Measurements from ENCODE around the gene NEB.
"Not testable (repeated sequence)": the region's sequence is repeated elsewhere in the genome, so short reads cannot be mapped to it uniquely, and the experiment has no call there.

The NEB gene

DNA sequence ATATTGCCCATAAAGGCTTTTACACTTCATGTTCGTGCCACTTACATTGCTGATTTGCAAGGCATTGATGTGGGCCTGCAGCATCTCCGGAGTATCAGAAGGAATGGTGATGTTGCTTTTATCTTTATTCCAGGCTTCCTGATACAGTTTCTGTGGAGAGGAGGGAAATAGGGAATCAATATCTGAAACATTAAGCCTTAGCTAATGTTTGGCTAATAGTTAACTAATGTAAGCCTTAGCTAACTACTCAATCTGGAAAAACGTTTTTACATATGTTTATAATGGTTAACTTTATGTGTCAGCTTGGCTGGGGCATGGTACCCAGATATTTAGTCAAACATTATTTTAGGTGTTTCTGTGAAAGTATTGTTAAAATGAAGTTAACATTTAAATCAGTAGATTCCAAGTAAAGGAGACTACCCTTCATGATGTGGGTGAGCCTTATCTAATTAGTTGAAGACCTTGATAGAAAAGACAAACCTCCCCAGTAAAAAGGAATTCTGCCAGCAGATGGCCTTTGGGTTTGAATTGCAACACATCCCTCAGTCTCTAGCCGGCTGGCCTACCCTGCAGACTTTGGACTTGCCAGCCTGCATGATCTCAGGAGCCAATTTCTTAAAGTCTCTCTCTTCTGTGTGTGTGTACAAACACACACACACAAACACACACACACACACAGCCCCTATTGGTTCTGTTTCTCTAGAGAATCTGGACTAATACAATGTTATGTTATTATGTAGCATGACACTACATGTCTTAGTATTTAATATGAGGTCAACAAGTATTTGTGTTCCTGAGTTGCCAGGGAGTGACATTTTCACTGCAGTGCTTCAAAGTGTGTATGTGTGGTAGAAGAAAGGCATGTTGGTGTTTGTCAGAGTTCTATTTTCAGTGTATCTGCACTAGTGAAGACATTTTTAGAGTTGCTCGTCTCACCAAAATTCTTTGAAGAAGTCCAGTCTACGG lies 126.5 kb downstream of the NEB start:
- not testable (repeated sequence) for DNase-seq

DNA sequence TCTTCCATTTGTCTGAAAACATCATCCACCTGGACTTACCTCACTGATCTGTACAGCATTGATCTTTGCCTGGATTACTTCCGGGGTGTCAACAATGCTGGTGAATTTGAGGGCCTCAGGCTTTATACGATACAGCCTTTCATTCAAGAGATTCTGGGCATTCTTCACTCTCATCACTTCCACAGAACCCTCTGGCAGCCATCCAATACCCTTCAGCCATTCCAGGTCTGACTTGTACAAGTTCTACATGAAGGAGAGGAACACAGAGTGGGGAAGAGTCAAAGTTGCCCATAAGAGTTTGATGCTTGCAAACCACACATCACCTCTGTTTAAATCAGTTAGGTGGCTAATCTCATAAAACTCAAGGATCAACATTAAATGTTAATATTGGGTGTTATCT lies 130.7 kb downstream of the NEB start:
- DNase-seq, result not testable (repeated sequence)

DNA sequence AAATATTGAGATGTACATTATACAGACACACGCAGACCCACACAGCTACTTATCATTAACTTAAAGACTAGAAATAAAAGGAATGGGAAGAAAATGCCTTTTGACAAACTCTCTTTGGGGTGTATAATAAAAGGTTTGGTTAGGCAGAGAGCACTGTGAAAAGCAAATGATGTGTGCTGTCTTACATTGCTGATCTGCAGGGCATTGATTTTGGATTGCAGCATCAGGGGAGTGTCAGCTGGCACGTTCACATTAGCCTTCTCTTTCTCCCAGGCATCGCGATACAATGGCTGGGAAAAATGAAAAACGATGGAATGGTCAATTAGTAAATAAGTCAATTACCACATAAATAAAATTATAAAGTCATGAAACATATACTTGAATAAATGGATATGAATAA lies 131.9 kb downstream of the NEB start:
- not testable (repeated sequence) for DNase-seq

DNA sequence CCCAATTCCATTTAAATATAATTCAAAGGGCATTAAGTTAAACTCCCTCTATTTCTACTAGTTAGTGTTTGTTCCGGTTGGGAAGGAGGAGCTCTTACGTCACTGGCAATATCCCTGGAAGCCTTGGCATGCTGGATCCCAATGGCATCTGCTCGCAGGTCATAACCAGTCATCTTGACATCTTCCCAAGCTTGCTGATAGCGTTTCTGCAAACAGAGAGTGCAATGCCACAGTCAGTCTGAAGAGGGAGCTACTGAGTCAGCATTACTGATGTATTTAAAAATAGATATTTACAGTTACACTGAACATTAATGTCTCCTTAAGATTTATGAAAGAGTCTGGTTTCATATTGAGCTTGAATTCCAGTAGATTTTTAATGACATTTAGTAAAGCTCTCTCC lies 132.5 kb downstream of the NEB start:
- not testable (repeated sequence) for DNase-seq

DNA sequence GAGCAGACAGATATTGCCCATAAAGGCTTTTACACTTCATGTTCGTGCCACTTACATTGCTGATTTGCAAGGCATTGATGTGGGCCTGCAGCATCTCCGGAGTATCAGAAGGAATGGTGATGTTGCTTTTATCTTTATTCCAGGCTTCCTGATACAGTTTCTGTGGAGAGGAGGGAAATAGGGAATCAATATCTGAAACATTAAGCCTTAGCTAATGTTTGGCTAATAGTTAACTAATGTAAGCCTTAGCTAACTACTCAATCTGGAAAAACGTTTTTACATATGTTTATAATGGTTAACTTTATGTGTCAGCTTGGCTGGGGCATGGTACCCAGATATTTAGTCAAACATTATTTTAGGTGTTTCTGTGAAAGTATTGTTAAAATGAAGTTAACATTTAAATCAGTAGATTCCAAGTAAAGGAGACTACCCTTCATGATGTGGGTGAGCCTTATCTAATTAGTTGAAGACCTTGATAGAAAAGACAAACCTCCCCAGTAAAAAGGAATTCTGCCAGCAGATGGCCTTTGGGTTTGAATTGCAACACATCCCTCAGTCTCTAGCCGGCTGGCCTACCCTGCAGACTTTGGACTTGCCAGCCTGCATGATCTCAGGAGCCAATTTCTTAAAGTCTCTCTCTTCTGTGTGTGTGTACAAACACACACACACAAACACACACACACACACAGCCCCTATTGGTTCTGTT lies 137.2 kb downstream of the NEB start:
- not testable (repeated sequence) for DNase-seq

GRCh38 chr2:151591908-151592255 lies 142.4 kb downstream of the NEB start:
- DNase-seq, result not testable (repeated sequence)

DNA sequence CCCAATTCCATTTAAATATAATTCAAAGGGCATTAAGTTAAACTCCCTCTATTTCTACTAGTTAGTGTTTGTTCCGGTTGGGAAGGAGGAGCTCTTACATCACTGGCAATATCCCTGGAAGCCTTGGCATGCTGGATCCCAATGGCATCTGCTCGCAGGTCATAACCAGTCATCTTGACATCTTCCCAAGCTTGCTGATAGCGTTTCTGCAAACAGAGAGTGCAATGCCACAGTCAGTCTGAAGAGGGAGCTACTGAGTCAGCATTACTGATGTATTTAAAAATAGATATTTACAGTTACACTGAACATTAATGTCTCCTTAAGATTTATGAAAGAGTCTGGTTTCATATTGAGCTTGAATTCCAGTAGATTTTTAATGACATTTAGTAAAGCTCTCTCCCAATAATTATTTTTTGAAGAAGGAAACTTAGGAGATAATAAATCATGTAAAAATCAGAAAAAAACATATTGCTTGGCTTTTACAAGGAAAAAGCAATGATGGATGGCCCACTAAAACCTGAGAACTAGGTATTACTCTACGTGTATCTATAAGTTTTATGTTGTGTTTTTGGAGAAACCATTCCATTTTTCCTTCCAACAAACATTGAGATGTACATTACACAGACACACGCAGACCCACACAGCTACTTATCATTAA lies 142.9 kb downstream of the NEB start:
- DNase-seq, result not testable (repeated sequence)

DNA sequence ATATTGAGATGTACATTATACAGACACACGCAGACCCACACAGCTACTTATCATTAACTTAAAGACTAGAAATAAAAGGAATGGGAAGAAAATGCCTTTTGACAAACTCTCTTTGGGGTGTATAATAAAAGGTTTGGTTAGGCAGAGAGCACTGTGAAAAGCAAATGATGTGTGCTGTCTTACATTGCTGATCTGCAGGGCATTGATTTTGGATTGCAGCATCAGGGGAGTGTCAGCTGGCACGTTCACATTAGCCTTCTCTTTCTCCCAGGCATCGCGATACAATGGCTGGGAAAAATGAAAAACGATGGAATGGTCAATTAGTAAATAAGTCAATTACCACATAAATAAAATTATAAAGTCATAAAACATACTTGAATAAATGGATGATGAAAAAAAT lies 153.0 kb downstream of the NEB start:
- not testable (repeated sequence) for DNase-seq

DNA sequence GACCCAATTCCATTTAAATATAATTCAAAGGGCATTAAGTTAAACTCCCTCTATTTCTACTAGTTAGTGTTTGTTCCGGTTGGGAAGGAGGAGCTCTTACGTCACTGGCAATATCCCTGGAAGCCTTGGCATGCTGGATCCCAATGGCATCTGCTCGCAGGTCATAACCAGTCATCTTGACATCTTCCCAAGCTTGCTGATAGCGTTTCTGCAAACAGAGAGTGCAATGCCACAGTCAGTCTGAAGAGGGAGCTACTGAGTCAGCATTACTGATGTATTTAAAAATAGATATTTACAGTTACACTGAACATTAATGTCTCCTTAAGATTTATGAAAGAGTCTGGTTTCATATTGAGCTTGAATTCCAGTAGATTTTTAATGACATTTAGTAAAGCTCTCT lies 153.6 kb downstream of the NEB start:
- not testable (repeated sequence) for DNase-seq

DNA sequence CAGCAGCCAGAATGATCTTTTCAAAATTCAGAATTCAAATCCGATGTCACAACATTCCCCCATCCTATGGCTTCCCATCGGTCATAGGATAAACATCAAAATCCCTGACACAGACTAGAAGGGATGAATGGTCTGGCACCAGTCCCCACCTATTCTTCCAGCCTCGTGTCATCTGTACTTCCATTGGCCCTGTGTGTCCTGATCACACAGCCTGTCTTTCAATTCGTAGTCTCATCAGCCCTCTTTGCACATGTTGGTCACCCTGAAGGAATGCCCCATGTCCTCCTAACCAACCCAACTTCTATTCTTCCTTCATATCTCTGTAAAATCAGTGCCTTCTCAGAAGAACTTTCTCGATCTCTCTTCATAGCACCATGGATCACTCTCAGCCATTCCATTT lies 157.2 kb downstream of the NEB start:
- no peak for DNase-seq

DNA sequence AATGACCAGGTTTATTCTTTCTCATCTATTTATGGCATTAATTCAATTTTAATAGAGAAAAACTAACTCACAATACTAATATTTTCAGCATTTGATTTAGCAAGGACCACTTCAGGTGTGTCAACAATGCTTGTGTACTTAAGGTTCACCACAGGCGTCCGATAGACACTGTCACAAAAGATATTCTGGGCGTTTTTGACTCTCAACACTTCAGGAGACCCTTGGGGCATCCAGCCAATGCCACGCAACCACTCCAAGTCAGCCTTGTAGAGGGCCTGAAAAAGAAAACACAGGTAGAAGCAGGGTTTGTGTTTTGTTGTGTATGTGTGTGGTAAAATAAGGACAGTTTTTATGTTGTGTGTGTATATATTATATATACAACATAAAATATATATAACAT lies 158.2 kb downstream of the NEB start:
- no peak for DNase-seq

- DNase-seq, result no peak
These were observed 158.9 kb downstream of the NEB start for GRCh38 chr2:151575338-151575737.

- no peak for DNase-seq
These were observed 164.1 kb downstream of the NEB start for GRCh38 chr2:151570191-151570590.

GRCh38 chr2:151569167-151569566 lies 165.1 kb downstream of the NEB start:
- DNase-seq, result no peak

DNA sequence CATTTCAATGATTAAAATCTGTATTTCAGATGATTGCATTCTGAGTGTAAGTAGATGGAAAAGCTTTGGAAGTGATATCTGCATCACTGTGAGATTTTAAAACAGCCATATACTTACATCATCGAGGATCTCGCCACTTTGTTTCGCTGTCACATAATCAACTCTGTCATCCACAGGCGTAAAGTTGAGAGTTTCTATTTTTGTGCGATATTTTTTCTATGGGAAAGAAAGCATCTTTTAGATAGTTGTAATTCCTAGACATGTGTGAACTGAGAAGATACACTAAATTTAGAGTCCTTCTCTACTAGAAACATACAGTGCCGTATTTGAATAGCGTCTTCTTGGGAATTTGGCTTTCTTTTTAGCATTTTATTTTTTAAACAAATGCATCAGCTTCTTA lies 165.8 kb downstream of the NEB start:
- no peak for DNase-seq

- no peak for DNase-seq
These were observed 167.3 kb downstream of the NEB start for GRCh38 chr2:151567006-151567405.

GRCh38 chr2:151562398-151562797 lies 171.9 kb downstream of the NEB start:
- no peak for DNase-seq

DNA sequence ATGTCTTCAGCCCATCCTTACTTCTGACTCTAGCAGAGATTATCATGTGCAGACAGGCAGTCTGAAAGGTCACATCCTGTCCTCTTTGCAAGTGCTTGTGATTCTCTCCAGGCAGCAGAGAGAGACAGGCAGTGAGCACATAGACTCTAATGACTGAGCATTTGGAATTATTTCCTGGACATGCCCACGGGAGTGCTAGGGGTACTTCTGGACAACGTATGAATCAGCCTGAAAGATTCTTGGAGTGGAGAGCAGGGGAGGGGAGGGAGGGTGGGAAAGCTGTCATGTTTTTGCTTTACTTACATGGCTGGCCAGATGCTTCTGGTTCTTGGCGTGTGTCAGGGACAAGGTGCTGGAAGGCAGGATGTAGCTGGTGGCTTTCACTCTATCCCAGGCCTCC lies 174.0 kb downstream of the NEB start:
- DNase-seq, result no peak

GRCh38 chr2:151559431-151559830 lies 174.8 kb downstream of the NEB start:
- not testable (repeated sequence) for DNase-seq

DNA sequence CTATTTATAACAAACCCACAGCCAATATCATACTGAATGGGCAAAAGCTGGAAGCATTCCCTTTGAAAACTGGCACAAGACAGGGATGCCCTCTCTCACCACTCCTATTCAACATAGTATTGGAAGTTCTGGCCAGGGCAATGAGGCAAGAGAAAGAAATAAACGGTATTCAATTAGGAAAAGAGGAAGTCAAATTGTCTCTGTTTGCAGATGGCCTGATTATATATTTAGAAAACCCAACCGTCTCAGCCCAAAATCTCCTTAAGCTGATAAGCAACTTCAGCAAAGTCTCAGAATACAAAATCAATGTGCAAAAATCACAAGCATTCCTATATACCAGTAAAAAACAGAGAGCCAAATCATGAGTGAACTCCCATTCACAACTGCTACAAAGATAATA lies 176.4 kb downstream of the NEB start:
- DNase-seq, result not testable (repeated sequence)

GRCh38 chr2:151556121-151556520 lies 178.2 kb downstream of the NEB start:
- DNase-seq, result no peak

GRCh38 chr2:151552287-151552686 lies 182.0 kb downstream of the NEB start:
- DNase-seq, result no peak

DNA sequence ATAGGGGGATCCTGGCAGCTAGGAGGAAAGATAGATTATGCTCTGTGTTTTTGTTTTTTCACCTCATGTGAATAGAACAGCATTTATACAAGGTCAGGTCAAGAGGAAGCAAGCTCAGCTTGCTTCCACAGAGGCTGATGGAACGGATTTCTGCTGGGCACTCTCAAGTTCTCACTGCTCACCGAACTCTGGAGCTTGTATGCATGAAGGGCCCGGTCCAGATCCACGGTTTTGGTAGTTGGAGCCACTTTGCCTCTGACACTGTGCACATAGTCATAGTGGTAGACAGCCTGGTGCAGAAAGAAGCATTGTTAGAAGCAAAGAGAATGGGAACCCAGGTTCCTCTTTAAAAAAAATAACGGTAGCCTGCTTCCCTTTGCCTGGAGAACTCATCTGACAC lies 182.7 kb downstream of the NEB start:
- DNase-seq, result no peak

DNA sequence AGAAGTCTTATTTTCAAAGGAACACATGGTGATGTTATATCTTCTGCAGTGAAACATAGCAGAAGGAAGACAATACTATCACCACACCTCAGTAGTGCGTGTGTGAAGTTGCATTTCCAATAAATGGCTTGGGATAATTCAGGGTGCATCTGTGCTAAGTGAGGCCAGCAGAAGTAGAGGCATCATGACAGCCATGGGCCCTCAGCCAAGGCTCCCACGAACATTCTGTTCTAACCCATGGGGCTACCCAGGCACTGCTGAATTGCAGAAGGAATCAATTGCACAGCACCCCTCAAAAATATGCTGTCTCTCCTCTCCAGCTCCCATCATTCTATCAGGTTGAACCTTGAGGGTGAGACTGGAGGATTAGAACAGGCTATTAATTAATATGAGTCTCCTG lies 185.1 kb downstream of the NEB start:
- no peak for DNase-seq

All from activated T-cell treated with anti-CD3 and anti-CD28 coated beads, Interleukin-2, amount 50 U/mL, for 48 hours (primary cell).